HG02943 (cell line): Measurements from ENCODE around the gene BRD1.
"Not testable (repeated sequence)": the region's sequence is repeated elsewhere in the genome, so short reads cannot be mapped to it uniquely, and the experiment has no call there.

Experiments
- ATAC-seq: cut with Tn5 transposase; IDR thresholded peaks from one replicate; pipeline ENCODE4 v1.9.1; 2021; ENCODE audit warnings: mild to moderate bottlenecking, low read depth, moderate library complexity; ENCODE audit not compliant: unreplicated experiment

Gene BRD1

DNA sequence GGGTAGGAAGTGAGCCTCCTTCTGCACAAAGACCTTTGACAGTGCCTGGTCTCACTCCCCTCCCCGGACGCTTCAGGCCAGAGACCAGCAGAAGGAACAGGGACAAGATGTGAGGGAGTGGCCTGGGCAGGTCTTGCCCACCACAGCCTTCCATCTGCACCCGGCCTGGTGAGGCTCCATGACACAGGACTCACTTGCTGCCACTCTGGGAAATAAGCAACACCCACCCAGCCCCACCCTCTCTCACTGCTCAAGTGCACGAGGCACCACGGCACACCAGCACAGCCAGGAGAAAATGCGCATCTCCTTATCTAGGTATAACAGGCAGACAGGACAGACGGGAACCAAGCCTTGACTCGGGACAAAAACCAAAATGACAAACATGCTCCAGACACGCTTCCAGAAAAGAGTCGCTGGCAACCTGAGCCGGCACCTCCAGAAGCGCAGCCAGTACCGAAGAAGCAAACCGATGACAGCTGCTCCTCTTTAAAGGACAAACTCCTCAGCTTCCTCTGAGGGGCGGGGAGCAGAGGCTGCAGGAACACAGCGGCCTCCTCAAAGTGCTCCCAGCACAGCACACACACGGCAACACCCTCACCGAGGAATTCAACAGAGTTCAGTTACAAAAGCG is 41.7 kb downstream of the BRD1 start:
- no peak for ATAC-seq

DNA sequence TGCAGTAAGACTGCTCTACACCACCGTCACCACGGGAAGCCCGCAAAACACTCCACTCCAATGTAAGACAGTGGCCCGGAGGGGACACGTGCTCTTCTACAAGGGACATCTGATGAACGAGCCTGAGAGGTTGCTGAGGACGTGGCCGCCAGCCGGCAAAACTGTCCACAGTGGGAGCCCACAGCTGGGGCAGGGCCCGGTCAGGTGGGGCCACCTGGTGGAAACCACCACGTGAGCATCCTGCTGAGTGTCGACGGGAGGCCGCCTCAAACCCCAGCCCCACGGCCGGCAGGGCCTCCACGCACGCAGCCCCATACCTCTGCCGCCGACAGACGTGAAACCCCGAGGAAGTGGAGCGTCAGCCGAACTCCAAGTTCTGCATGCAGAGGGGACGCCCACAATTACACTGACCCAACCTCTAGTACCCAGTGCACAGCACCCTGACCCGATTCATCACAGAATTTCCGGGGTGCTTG is 42.6 kb downstream of the BRD1 start:
- no peak for ATAC-seq

DNA sequence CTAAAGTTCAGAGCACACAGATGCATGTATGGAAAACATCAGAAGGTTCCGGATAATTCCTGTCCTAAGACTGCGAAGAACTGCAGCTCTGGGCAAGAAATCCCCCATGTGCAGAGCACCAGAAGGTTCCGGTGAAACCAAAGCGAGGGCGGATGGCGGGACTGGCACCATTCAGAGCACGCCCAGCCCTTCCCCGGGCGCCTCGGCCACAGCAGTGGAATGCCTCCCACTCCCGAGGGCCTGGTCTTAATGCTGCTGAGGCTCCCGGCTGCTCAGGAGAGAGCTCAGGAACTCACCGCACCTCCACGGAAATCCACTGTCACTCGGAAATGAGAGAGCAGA is 43.1 kb downstream of the BRD1 start:
- no peak for ATAC-seq

DNA sequence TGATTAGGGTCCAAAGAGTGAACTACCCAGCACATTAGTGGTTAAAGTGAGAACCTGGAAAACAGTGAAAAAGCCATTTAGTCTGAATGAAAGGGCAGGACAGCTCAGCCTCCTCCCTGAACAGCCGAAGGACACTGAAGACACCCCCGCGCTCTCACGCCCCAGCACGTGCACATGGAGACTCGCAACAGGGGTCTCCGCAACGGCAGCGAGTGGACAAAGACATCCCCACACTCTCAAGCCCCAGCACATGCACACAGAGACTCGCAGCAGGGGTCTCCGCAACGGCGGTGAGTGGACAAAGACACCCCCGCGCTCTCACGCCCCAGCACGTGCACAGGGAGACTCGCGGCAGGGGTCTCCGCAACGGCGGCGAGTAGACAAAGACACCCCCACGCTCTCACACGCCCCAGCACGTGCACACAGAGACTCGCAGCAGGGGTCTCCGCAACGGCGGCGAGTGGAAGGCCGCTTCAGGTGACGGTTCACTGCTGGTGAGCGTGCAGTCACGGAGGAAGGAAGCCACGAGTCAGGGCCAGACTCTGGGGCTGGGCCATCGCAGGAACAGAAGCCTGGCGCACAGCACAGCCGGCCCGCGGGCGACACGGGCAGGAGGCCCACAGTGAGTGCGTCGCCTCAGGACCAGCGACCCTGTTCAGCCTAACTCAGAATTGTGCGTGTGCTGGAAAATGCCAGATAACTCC is 43.6 kb downstream of the BRD1 start:
- no peak for ATAC-seq

DNA sequence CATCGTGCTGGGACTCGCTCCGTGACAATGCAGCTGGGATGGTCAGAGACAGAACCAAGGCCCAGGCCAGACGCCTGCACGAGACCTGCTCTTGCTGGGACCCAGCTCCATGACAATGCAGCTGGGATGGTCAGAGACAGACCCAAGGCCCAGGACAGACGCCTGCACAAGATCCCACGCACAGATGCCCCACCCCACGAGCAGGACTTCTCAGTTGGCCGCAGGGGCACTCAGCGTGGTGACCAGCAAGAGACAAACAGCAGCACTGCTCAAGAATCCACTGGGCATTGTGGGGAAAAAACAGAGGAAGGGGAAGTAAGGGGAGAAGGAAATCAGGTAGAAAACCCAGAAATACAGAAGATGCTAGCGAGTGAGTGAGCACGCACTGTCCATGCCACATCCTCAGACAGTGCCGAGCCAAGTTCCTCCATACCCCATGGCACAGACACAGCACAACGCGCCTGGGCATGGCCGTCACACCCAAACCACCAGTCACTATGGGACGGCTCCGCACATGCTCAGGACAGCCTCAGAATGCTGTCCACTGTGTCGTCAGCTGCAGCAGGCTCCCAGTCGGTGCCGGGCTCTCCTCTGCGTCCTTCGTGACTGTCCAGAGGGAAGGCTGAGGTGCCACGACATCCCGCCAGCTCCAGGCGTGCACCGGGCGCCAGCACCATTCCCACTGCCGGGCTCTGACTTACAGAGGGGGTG is 44.5 kb downstream of the BRD1 start:
- no peak for ATAC-seq

DNA sequence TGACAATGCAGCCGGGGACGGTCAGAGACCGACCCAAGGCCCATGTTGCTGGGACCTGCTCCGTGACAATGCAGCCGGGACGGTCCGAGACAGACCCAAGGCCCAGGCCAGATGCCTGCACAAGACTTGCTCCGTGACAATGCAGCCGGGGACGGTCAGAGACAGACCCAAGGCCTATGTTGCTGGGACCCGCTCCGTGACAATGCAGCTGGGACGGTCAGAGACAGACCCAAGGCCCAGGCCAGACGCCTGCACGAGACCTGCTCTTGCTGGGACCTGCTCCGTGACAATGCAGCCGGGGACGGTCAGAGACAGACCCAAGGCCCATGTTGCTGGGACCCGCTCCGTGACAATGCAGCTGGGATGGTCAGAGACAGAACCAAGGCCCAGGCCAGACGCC is 45.8 kb downstream of the BRD1 start:
- ATAC-seq: not testable (repeated sequence)

DNA sequence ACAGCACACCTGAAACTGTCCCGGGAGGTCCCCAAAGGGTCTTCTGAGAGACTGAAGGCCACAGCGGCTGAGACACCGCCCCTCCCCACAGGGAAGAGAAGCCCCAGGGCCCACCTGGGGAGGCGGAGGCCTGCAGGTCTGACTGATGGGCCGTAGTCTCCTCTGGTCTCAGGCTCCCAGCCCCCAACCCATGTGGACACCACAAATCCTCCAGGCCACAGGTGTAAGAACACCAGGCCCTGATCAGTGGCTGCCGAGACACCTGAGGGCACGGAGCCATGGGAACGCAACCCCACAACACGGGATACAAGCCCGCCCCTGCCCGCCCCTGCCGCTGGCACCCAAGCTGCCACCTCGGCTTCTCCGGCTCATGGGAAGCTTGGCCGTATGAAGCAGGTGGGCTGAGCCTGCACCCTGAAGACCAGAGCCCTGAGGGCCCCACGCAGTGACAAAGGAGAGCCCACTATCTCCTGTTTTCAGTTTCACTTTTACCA is 46.3 kb downstream of the BRD1 start:
- no peak for ATAC-seq

DNA sequence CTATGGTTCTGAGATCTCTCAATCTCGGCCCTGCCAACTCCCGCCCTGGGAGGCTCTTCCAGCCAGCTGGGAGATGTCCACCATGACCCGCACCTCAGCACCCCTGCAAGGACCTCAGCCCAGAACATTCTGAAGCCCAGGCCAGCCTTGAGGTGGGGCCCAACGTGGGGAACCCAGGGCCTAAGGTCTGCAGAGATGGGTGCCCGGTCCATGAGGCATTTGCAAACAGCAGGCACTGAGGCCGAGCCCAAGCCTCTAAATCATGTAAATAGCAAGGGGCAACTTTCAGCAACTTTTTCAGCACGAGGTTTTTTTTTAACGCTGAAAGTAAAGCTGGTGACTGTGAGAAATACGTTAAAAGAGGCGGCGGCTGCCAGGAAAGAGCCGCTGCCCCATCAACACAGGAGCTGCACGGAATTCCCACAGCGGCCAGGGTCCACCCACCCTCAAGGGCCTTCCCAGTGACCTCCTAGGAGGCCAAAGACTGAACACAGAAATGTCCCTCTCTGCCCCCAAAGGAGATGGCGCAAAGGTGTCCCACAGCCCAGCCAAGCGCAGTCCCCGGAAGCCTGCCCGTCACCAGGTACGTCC is 46.9 kb downstream of the BRD1 start:
- no peak for ATAC-seq

DNA sequence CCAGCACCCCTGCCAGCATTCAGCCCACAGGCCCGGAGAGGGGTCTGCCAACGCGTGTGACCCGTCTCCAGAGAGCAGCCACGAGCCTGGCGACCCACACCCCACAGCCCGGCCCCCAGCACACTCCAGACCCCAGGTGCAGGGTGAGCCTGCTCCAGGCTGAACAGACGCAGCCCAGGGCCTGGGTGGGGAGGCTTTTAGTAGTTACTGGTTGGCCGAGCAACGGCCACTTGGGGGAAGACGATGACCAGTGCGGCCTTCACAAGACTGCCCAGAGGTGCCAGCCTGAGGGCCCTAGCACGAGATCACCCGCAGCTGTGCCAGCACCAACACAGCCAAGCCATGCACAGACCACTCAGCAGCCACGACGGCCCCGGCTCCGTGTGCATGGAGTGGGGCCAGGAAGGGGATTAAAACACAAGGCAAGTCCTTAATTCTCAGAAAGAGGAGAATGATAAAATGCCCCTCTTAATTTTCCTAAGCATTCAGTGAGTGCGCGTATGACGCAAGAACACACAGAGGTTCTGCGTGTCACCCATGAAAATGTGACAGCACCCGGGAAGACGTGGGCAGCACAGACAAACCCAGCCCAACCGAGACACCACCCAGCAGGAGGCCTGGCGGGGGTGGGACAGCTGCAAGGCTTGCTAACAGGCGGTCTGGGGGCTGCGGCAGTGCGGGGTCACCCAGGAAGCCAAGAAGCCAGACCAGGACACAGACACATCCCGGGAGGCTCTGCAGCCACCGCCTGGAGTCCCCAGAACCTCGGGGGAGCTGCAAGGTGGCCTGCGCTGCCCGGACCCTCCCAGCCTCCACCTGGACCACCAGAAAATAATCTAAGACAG is 47.6 kb downstream of the BRD1 start:
- no peak for ATAC-seq

DNA sequence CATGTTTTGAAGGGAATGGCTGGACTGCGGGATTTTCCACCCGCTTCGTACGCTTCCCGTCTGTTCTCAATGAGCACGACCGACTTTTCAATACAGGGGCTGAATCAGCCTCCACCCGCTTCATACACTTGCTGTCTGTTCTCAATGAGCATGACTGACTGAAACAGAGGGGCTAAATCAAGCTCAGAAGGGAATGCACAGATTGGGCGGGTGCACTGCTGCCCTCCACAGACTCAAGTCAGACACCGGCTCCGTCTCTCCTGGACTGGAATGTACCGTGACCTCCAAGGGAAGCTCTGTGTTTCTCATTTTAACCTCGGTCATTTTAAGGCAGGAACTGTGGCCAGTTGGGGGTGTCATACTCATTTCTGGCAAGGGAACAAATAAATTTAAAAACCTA is 48.5 kb downstream of the BRD1 start:
- ATAC-seq: no peak

DNA sequence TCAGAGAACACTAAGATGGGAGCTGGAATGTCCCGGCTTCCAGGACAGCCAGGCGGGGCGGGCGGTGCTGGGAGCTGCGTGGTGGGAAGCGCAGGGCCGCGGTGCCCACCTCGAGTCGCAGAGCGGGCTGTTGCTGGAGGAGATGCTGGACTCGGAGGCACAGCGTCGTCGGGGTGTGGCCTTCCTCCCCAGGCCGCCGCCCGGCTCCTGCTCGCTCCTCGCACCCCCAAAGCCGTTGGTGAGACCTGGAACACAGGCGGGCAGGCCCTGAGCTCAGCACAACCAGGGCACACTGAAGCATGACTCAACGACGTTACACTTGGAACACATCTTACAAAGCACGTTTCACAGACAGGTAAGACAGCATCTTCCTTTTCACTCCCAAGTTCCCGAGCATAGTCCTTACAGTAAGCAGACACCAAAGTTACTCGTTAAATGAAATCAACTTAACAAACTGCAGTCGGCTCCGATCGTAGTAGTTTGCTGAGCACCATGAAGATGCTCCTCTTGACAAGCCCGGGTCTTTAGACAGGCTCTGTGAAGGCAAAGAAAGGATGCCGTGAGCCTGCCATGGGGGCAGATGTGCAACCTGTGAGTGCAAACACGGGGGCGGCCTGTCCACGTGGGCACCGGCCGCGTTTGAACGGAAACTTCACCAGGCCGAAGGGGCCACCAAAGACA is 50.0 kb downstream of the BRD1 start:
- no peak for ATAC-seq

DNA sequence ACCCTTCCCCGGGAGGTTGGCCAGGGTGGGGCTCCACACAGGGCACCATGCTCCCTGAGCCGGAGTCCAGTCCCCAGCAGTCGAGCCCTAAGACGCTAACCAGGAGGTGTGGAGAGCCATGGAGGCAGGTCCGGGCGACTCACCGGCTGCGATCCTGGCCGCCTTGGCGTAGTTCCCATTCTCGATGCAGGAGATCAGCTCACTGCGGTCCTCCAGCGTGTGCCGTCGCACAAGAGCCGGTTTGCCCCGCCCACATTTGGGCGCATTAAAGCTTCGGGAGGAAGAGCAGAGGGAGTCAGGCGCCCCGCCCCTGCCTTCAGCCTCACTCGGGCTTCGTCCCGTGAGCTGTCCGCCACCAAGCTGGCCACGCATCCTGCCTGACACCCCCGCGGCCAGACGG is 50.8 kb downstream of the BRD1 start:
- ATAC-seq: no peak

DNA sequence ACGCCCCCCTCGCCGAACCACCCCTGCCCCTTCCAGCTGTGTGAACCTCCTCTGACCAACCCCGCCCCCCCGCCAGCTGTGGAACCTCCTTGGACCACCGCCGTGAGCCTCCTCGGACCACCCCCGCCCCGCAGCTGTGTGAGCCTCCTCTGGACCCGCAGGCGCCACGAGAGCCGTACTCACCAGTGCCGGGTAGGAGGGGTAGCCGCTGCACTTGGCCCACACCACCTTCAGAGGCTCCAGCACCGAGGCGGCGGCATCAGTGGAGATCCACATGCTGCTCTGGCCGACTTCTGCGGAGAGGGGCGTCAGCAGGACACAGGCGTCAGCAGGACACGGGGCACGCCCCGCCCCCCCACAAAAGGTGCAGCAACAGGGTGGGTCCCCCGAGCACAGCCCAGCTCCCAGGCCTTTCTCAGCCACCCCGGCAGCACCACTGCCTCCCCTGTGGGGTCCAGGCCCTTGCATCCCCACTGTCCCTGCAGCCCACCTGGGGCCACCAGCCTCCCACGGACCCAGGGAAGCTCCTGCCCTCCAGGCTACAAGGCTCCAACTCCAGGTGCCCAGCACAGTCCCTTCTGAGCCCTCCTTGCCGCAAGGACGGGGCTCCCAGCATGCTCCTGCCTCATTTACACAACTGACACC is 51.7 kb downstream of the BRD1 start:
- no peak for ATAC-seq

DNA sequence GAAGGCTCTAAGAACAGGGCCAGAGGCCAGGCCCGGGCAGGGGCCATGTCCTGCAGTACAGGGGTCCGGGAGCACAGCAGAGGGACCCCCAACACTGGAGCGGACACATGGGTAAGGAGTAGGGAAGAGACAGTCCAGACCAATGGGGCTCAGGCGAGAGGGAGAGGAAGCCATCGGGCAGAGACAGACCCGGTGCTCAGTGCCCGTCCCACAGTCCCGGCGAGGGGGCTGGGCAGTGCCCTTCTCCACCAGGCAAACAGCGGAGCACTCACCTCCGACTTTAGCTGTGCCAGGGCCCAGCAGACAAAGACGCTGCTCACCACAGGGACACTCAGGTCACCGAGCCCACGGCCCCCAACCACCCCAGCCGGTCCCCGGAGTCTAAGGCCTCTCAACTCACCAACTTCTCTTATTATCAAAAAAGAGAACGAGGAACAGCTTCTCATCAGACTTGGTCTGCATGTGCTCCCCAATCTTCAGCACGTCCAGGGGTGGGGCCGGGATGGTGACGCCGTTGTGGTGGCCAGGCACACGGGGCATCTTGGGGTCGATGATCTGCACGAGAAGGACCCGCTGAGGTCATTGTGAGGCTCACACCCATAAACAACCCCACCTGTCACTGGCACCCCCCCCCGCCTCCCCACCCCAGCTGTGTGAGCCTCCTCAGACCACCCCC is 52.3 kb downstream of the BRD1 start:
- ATAC-seq: no peak

DNA sequence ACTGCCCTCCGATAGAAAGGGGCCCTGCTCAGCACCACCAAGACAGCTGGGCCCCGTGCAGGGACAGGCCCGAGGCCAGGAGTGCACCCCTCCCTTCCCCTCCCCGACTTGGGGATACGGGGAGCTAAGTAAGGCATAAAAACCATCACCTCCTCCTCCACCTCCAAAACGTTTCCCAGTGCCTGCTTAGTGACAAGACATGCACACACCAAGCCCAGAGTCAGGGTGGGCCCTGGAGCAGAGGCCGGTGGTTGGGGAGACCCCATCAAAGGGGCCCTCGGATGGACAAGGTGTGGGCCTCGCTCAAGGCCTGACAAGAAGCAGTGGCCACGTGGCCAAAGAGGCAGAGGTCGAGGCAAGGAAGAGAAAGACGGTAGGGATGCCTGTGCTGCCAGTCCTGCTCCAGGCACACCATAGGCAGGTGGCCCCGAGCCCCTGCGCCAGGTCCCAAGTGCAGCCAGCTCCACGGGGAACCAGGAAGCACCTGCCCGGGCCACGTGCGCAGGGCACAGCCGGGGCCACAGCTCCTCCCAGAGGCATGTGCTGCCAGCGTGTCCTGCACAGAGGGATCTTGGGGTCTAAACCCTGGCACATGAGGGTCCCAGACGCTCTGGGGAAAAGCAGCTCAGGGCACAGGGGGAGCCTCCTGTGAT is 53.0 kb downstream of the BRD1 start:
- no peak for ATAC-seq

DNA sequence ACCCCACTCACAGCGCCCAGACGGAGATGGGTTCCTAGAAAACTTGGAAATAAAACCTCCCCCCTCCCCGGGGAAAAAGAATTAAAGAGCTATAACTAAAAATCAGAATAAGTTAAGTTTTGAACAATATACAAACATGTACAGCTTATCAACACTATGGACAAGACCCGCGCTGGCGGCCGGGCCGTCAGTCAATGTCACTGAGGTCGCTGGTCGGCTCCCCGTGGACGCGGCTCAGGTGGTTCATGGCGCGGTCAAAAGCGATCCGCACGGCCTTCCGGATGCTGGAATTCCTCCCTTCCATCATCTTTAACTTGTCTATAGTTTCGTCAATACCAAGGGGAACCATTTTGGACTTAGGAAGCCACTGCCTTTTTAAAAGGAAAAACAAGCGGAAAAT is 53.6 kb downstream of the BRD1 start:
- ATAC-seq: no peak

DNA sequence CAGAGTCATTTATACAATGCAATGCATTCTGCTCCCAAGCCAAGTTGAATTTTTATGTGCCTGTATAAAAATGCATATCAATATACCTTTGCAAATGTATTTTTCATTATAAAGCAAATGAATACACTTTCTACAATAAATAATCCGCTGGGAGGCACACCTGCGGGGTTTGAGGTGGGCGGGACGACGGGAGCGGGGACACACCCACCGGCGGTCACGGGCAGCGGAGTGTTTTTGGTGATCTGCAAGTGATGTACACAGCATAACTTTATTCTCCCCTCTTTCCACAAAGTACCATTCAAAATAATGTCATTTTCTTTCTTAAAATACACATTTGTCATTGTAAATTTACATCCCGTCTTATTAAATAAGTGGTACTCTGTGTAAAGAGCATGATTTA is 54.1 kb downstream of the BRD1 start:
- ATAC-seq: no peak

DNA sequence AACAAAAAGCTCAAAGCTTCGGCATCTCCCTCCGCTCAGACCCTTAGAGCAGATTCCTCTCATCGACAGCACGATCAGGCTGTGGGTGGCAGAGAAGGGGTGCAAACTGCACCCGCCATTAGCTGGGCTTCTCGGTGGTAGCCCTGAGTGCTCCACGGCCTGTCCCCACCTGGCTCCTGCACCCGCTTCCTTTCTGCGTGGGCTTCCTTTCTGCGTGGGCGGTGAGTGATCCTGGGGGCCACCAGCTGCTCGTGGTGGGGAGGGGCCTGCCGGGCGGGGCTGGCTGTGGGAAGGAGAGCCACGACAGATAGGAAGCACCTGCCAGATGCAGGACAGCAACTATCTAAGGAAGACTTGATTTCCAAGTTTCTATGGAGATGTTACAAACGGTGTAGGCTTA is 55.0 kb downstream of the BRD1 start:
- ATAC-seq: no peak
